Measurements from ENCODE around the gene ADRA2B.

DNA sequence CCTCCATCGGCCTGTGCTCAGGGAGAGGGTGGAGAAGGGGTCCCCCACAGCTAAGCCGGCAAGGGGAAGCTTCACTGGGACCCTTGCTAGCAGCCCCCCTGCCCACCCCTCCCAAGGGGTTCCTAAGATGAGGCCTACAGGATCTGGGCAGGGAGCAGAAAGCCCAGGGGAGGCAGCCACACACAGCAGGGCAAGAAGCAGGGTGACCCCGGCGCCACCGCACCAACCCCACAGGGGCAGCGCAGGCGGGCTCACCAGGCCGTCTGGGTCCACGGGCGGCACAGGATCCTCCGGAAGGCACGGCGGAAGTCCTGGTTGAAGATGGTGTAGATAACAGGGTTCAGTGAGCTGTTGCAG lies 1.8 kb downstream of the ADRA2B start:
- TF ChIP-seq EZH2phosphoT487 (IDR thresholded peaks at IDR 0.05; ENCODE audit: insufficient read depth, low read depth) (no peak), EZH2 (IDR thresholded peaks at IDR 0.05; ENCODE audit: insufficient read depth, poor library complexity, severe bottlenecking) (no peak)
